Right atrium auricular region (tissue), 2 donors: ENCODE measurements around the gene ASXL3. TPM values are rescaled to one million over a fixed set of nuclear protein-coding genes. Genes with fewer than 3 reads are reported as not detected.

Source experiments
- DNase-seq: peaks from one replicate; pipeline ENCODE4 v3.0.0-alpha.2; 2019; ENCODE audit warnings: low spot score
- H3K27ac ChIP-seq, 2 donors: fragments of 200-600 bp; sonication (generic); 1 replicate in 1 of 2; 2 replicates in 1 of 2; pipeline ENCODE4 v1.5.1; 2016 to 2019
- H3K27me3 ChIP-seq, 2 donors: fragments of 200-600 bp; sonication (generic); one replicate each; pipeline versions ENCODE4 v1.5.1 to v1.6.0; 2017 to 2019
- H3K36me3 ChIP-seq: fragments of 200-600 bp; sonication (generic); one replicate; pipeline ENCODE4 v1.5.1; 2016
- H3K4me1 ChIP-seq, 2 donors: fragments of 200-600 bp; sonication (generic); one replicate each; pipeline versions ENCODE4 v1.5.1 to v1.6.0; 2017 to 2019
- H3K4me3 ChIP-seq, 2 donors: fragments of 200-600 bp; sonication (generic); 1 replicate in 1 of 2; 2 replicates in 1 of 2; pipeline ENCODE4 v1.5.1; 2017 to 2019; ENCODE audit warnings: mild to moderate bottlenecking in 1 of 2, moderate library complexity in 1 of 2
- H3K9me3 ChIP-seq, 2 donors: fragments of 200-600 bp; sonication (generic); one replicate each; pipeline ENCODE4 v1.5.1; 2019
- total RNA-seq, 2 donors: library from RNA; depleted of rRNA; stranded (reverse); fragments of >200 nt; gene quantifications; one replicate each; pipeline ENCODE4 v1.1.0, GENCODE V29; 2016
- TF ChIP-seq, protein P1 (sequence below), 2 donors: fragments of 200-600 bp; sonication (generic); IDR thresholded peaks; one replicate each; pipeline ENCODE4 v1.5.1; 2019; ENCODE audit warnings: antibody characterized with exemption in 2 of 2

Gene ASXL3
- total RNA-seq, 2 donors from 2014 or later: 2.6 to 4.8 TPM

DNA sequence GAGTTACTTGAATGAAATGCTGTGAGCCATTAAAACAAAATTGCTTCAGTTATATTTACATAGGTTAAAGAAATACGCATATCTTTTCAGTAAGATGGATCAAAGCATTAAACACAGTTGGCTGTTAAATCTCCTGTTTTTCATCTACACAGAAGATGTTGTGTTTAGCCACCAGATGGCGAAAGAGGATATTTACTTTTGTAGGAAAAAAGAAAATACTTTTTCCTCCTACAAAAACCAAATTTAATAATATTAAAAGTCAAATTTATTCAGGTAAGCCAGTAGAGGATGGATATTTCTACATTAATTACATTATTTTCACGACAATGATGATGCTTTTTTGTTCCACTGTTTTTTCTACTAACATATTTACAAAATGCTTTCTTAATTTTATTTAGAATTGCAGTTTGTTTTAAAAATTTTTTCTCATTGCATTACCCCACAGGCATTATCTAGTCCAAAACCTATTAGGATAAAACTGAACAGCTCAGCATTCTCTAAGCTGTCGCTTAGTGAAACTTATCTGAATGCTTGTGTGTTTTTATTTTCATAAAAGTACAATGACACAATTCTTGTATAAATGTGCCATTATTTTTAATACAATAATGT is 173.7 kb downstream of the ASXL3 start:
- no peaks in the 10 kb centered on the region for H3K9me3 ChIP-seq
- no peaks in the 10 kb centered on the region for H3K27me3 ChIP-seq
- TF ChIP-seq, protein P1, sequence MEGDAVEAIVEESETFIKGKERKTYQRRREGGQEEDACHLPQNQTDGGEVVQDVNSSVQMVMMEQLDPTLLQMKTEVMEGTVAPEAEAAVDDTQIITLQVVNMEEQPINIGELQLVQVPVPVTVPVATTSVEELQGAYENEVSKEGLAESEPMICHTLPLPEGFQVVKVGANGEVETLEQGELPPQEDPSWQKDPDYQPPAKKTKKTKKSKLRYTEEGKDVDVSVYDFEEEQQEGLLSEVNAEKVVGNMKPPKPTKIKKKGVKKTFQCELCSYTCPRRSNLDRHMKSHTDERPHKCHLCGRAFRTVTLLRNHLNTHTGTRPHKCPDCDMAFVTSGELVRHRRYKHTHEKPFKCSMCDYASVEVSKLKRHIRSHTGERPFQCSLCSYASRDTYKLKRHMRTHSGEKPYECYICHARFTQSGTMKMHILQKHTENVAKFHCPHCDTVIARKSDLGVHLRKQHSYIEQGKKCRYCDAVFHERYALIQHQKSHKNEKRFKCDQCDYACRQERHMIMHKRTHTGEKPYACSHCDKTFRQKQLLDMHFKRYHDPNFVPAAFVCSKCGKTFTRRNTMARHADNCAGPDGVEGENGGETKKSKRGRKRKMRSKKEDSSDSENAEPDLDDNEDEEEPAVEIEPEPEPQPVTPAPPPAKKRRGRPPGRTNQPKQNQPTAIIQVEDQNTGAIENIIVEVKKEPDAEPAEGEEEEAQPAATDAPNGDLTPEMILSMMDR (IDR thresholded peaks at IDR 0.05): peak in 1 of 2 donors; percentile 65
- peaks cover 0 to 6% of the 10 kb centered on the region in 2 donors for H3K4me1 ChIP-seq
- no peak overlapping the region for H3K4me3 ChIP-seq
- DNase-seq: no peak
- H3K27ac ChIP-seq: no peak overlapping the region
- H3K36me3 ChIP-seq: no peaks in the 10 kb centered on the region

DNA sequence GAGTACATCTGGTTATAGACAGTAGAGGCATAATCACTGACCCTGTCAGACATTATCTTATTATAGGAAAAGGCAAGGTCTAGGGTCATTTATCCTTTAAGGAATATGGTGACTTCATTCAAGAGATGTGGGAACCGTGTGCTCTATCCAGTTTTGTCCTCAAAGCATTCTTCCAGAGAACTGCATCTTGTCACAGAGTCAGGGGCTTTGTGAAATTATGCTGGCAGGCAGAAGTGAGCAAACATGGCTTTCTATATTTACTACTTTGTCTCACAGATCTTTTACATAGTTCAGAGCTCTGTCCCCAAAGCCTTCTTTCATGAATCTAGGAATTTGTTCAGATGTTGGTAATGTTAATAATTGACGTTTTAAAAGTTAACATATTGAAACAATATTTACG is 177.4 kb downstream of the ASXL3 start:
- no peak overlapping the region for H3K4me3 ChIP-seq
- H3K36me3 ChIP-seq: no peaks in the 10 kb centered on the region
- H3K4me1 ChIP-seq: peaks cover 0 to 6% of the 10 kb centered on the region in 2 donors
- TF ChIP-seq, protein P1 (IDR thresholded peaks at IDR 0.05): no peak
- H3K27me3 ChIP-seq: no peaks in the 10 kb centered on the region
- H3K27ac ChIP-seq: no peak overlapping the region
- no peak for DNase-seq
- no peaks in the 10 kb centered on the region for H3K9me3 ChIP-seq

DNA sequence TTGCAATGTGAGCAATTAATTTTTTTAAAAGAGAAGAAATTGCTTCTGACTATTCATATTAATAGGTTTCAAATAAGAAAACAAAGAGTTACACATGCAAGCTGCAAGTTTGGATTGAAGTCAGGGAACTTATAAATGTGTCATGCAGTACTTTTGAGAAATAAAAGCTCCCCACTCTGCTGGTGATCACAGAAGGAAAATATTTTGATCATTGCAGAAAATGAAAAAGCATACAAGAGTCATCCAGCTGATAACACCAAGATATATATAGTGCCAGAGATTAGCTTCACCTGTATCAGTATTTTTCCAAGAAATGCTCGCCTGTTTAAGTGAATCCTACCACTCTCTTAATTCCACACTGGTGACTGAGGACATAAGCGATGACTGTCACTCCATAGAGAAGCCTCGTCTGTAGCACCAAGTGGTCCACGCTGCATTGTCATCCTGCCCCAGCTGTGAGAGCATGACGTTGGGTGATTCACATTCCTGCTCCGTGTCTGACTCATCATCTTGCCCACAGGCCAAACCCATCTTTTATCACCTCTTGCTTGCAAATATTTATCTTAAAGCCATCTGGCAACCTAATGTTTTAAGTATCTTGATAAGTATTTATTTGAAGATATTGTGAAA is 178.0 kb downstream of the ASXL3 start:
- H3K36me3 ChIP-seq: no peaks in the 10 kb centered on the region
- H3K27ac ChIP-seq: no peak overlapping the region
- no peaks in the 10 kb centered on the region for H3K27me3 ChIP-seq
- no peaks in the 10 kb centered on the region for H3K9me3 ChIP-seq
- peak; percentile 60 for DNase-seq
- peaks cover 0 to 6% of the 10 kb centered on the region in 2 donors for H3K4me1 ChIP-seq
- TF ChIP-seq, protein P1 (IDR thresholded peaks at IDR 0.05): no peak
- no peak overlapping the region for H3K4me3 ChIP-seq

DNA sequence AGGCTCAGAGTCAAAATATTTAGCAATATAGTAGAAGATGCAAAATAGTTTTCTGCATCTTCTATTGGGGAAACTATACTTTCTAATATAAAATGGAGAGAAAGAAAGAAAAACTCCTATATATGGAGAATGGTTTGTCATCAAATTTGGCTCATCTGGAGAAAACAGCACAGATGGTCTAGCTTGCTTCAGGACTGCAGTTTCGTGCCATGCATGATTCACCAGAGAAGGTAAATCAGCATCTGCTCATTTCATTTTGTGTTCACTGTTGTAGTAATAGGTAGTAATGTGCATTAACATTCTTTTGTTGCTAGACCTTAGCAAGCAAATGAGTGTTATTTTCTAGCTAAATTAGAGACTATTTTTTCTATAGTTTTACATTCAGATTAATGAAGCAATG is 179.0 kb downstream of the ASXL3 start:
- no peak overlapping the region for H3K27ac ChIP-seq
- peaks cover 0 to 6% of the 10 kb centered on the region in 2 donors for H3K4me1 ChIP-seq
- H3K27me3 ChIP-seq: no peaks in the 10 kb centered on the region
- no peaks in the 10 kb centered on the region for H3K36me3 ChIP-seq
- H3K9me3 ChIP-seq: no peaks in the 10 kb centered on the region
- no peak overlapping the region for H3K4me3 ChIP-seq
- no peak for DNase-seq
- TF ChIP-seq, protein P1 (IDR thresholded peaks at IDR 0.05): no peak

DNA sequence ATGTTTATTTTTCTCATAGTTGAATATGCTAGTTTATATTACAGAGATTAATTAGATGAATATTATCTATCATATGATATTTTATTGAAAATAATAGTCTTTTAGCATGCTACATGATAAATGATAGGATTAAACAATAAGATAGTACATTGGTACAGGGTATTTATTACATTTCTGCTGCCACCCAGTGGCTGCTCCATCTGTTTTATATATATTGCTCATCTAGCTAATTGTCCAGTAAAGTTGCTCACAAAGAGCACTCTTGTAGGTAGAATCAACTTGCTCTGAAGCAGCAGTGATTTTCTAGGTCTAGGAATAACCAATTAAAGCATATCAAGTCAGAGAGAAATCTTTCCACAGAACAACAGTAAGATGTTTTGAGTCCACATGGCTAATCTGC is 183.3 kb downstream of the ASXL3 start:
- H3K36me3 ChIP-seq: no peaks in the 10 kb centered on the region
- H3K4me3 ChIP-seq: no peak overlapping the region
- no peak overlapping the region for H3K27ac ChIP-seq
- H3K9me3 ChIP-seq: no peaks in the 10 kb centered on the region
- TF ChIP-seq, protein P1 (IDR thresholded peaks at IDR 0.05): peak in 1 of 2 donors; percentile 54
- DNase-seq: no peak
- peaks cover 0 to under 1% of the 10 kb centered on the region in 2 donors for H3K4me1 ChIP-seq
- no peaks in the 10 kb centered on the region for H3K27me3 ChIP-seq
